ENCODE data around the gene MNT. TPM values are rescaled to one million over a fixed set of nuclear protein-coding genes. Genes with fewer than 3 reads are reported as not detected.

The MNT gene
- total and polyA plus RNA-seq, 2 donors, result 2.4 to 9.8 TPM

DNA sequence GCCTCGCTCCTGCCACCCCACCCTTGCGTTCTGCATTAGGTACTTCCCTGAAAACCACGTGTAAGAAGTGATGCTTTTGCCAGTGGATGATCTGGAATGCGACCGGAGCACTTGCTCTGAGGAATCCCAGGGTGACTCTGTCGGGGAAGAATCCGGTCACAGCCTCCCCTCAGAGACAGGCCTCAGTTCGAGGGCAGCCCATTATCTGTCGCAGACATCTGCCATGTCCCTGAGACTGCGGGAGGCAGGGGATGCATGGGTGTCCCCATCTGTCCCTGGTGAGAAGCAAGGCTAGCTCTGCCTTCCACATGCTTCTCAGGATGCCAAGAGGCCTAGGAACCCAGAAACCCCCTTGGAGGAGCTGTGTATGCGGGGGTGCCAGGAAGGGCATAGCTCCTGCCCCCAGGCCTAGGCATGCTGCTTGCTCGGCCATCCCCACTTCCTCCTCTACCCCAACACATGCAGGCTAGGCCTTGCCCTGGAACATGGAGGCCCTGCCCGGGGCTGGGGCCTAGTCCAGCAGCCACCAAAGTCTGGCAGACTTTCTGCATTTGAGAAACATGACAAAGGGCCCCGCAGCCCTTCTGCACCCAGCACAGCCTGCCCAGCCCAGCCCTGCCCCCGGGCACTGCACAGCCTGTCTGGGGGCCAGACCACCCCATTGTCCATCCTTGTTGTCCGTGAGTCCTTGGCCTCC, 20.5 kb downstream of the MNT start:
- peaks cover 0 to 3% of the 10 kb centered on the region in 2 donors for H3K4me1 ChIP-seq (ENCODE audit: control insufficient read depth in 2 of 2, insufficient read depth in 2 of 2, low read length in 2 of 2)
- H3K9me3 ChIP-seq (ENCODE audit: control insufficient read depth in 2 of 2, insufficient read depth in 1 of 2, low read length in 1 of 2), result no peaks in the 10 kb centered on the region
- H3K36me3 ChIP-seq (ENCODE audit: control insufficient read depth in 2 of 2, insufficient read depth in 2 of 2, low read length in 1 of 2), result peaks cover 32 to 38% of the 10 kb centered on the region in 2 donors
- no peak overlapping the region for H3K4me3 ChIP-seq (ENCODE audit: low read length in 2 of 2)
- WGBS, result 96% methylated on average over 16 of the region's 16 CpGs
- no peak for DNase-seq (ENCODE audit: low read depth in 6 of 9, low spot score in 9 of 9)
- H3K27me3 ChIP-seq (ENCODE audit: control insufficient read depth in 2 of 2, insufficient read depth in 1 of 2, low read length in 1 of 2), result no peaks in the 10 kb centered on the region
- no peak overlapping the region for H3K27ac ChIP-seq (ENCODE audit: low read depth in 1 of 2, low read length in 1 of 2)

DNA sequence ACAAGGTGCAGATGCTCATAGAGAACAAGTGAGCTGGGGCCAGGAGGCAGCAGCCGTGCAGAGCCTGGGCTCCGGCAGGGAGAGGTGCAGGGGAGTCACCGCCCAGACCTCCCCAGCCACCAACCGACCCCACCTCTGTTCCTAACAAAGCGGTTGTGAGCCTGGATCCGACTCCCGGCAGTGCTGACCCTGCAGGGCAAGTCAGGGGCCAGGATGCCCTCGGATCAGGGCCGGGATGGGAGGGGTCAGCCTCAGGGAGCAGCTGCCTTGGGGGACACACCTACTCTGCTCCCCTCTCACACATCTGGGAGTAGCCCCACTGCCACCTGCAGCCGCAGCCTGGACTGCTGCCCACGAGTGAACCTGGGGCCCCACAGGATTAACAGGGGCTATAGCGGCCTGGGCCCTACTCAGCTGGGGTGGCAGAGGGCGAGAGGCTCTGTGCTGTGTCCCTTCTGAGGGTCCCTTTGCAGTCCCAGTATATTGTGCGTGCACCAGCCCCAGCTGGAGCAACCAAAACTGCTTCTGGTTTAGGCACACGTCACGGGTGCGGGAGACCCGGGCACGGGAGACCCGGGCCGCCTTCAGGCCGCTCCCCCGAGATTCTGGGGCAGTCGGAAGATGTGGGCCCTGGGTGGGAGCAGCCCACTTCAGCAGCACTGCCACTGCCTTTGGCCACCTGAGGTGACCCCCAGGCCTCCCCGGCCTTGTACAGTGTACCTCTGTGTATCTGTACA, 21.2 kb downstream of the MNT start:
- H3K27me3 ChIP-seq (ENCODE audit: control insufficient read depth in 2 of 2, insufficient read depth in 1 of 2, low read length in 1 of 2), result no peaks in the 10 kb centered on the region
- no peak for DNase-seq (ENCODE audit: low read depth in 6 of 9, low spot score in 9 of 9)
- WGBS, result 97% methylated on average over 25 of the region's 25 CpGs
- peaks cover 0 to 3% of the 10 kb centered on the region in 2 donors for H3K4me1 ChIP-seq (ENCODE audit: control insufficient read depth in 2 of 2, insufficient read depth in 2 of 2, low read length in 2 of 2)
- H3K4me3 ChIP-seq (ENCODE audit: low read length in 2 of 2), result no peak overlapping the region
- no peak overlapping the region for H3K27ac ChIP-seq (ENCODE audit: low read depth in 1 of 2, low read length in 1 of 2)
- H3K36me3 ChIP-seq (ENCODE audit: control insufficient read depth in 2 of 2, insufficient read depth in 2 of 2, low read length in 1 of 2), result peaks cover 32 to 38% of the 10 kb centered on the region in 2 donors
- H3K9me3 ChIP-seq (ENCODE audit: control insufficient read depth in 2 of 2, insufficient read depth in 1 of 2, low read length in 1 of 2), result no peaks in the 10 kb centered on the region

DNA sequence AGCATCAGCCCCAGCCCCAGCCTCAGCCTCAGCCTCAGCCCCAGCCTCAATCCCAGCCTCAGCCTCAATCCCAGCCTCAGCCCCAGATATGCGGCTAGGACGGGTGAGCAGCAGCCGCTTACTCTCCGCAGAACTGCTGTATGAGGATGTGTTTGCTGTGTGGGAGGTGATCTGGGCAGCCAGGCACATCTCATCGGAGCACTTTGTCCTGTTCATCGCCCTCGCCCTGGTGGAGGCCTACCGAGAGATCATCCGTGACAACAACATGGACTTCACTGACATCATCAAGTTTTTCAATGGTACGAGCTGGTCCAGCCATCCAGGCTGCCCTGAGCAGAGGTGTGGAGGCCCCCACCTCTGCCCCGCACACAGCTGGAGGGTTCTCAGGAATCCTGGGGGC, 22.0 kb downstream of the MNT start:
- Histone ChIP-seq H3K27ac (ENCODE audit: low read depth in 1 of 2, low read length in 1 of 2) (no peak overlapping the region), H3K4me1 (ENCODE audit: control insufficient read depth in 2 of 2, insufficient read depth in 2 of 2, low read length in 2 of 2) (peaks cover 0 to 3% of the 10 kb centered on the region in 2 donors), H3K27me3 (ENCODE audit: control insufficient read depth in 2 of 2, insufficient read depth in 1 of 2, low read length in 1 of 2) (no peaks in the 10 kb centered on the region), H3K9me3 (ENCODE audit: control insufficient read depth in 2 of 2, insufficient read depth in 1 of 2, low read length in 1 of 2) (no peaks in the 10 kb centered on the region), H3K36me3 (ENCODE audit: control insufficient read depth in 2 of 2, insufficient read depth in 2 of 2, low read length in 1 of 2) (peaks cover 32 to 33% of the 10 kb centered on the region in 2 donors), H3K4me3 (ENCODE audit: low read length in 2 of 2) (no peak overlapping the region)
- DNase-seq (ENCODE audit: low read depth in 6 of 9, low spot score in 9 of 9), result no peak
- WGBS, result 97% methylated on average over 11 of the region's 11 CpGs

DNA sequence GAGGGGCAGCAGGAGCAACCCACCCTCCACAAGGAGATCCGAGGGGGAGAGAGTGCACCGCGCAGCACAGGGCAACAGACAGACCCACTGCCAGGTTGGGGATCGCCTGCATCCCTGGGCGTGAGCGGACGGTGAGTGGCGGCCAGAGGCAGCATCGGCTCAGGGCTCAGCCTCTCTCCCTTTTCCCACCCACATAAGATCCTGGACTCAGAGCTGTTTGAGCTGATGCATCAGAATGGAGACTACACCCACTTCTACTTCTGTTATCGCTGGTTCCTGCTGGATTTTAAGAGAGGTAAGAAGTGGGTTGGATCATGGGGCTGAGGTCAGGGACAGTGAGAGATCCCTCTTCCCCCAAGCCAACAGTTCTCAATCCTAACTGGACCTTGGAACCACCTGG, 23.2 kb downstream of the MNT start:
- peaks cover 32 to 42% of the 10 kb centered on the region in 2 donors for H3K36me3 ChIP-seq (ENCODE audit: control insufficient read depth in 2 of 2, insufficient read depth in 2 of 2, low read length in 1 of 2)
- H3K4me3 ChIP-seq (ENCODE audit: low read length in 2 of 2), result no peak overlapping the region
- H3K4me1 ChIP-seq (ENCODE audit: control insufficient read depth in 2 of 2, insufficient read depth in 2 of 2, low read length in 2 of 2), result peaks cover 0 to under 1% of the 10 kb centered on the region in 2 donors
- no peak overlapping the region for H3K27ac ChIP-seq (ENCODE audit: low read depth in 1 of 2, low read length in 1 of 2)
- 96% methylated on average over 10 of the region's 10 CpGs for WGBS
- no peaks in the 10 kb centered on the region for H3K27me3 ChIP-seq (ENCODE audit: control insufficient read depth in 2 of 2, insufficient read depth in 1 of 2, low read length in 1 of 2)
- H3K9me3 ChIP-seq (ENCODE audit: control insufficient read depth in 2 of 2, insufficient read depth in 1 of 2, low read length in 1 of 2), result no peaks in the 10 kb centered on the region
- DNase-seq (ENCODE audit: low read depth in 6 of 9, low spot score in 9 of 9), result no peak

DNA sequence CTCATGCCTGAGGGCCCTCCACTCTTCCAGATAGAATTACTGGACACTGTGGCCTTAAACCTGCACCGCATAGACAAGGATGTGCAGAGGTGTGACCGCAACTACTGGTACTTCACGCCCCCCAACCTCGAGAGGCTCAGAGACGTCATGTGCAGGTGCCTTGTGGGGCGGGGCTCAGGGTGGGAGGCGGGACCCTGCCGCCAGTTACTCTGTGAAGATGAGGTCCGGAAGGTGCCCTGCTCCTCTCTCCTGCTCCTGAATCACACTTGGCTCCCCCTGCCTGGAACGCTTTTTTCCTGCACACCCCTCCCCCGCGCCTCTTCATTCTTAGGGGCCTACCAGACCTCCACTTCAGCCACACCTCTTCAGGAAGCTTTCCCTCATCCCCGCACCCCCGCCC, 24.8 kb downstream of the MNT start:
- 97% methylated on average over 14 of the region's 14 CpGs for WGBS
- no peak for DNase-seq (ENCODE audit: low read depth in 6 of 9, low spot score in 9 of 9)

DNA sequence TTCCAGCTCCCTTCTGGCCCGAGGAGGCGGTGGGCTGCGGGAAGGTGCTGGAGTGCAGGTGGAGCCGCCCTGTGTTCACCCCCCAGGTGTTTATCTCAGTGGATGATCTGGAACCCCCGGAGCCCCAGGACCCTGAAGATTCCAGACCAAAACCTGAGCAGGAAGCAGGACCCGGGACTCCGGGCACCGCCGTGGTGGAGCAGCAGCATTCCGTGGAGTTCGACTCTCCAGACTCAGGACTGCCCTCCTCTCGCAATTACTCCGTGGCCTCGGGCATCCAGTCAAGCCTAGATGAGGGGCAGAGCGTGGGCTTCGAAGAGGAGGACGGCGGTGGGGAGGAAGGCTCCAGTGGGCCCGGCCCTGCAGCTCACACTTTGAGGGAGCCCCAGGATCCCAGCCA, 25.5 kb downstream of the MNT start:
- 98% methylated on average over 19 of the region's 19 CpGs for WGBS
- H3K36me3 ChIP-seq (ENCODE audit: control insufficient read depth in 2 of 2, insufficient read depth in 2 of 2, low read length in 1 of 2), result peaks cover 40 to 46% of the 10 kb centered on the region in 2 donors
- H3K4me1 ChIP-seq (ENCODE audit: control insufficient read depth in 2 of 2, insufficient read depth in 2 of 2, low read length in 2 of 2), result no peaks in the 10 kb centered on the region
- DNase-seq (ENCODE audit: low read depth in 6 of 9, low spot score in 9 of 9), result no peak
- H3K27ac ChIP-seq (ENCODE audit: low read depth in 1 of 2, low read length in 1 of 2), result no peak overlapping the region
- no peaks in the 10 kb centered on the region for H3K27me3 ChIP-seq (ENCODE audit: control insufficient read depth in 2 of 2, insufficient read depth in 1 of 2, low read length in 1 of 2)
- no peaks in the 10 kb centered on the region for H3K9me3 ChIP-seq (ENCODE audit: control insufficient read depth in 2 of 2, insufficient read depth in 1 of 2, low read length in 1 of 2)
- no peak overlapping the region for H3K4me3 ChIP-seq (ENCODE audit: low read length in 2 of 2)

More for the DNA sequence above, 24.8 kb downstream of the MNT start:
- Histone ChIP-seq H3K9me3 (ENCODE audit: control insufficient read depth in 2 of 2, insufficient read depth in 1 of 2, low read length in 1 of 2) (no peaks in the 10 kb centered on the region), H3K27ac (ENCODE audit: low read depth in 1 of 2, low read length in 1 of 2) (no peak overlapping the region), H3K27me3 (ENCODE audit: control insufficient read depth in 2 of 2, insufficient read depth in 1 of 2, low read length in 1 of 2) (no peaks in the 10 kb centered on the region), H3K4me3 (ENCODE audit: low read length in 2 of 2) (no peak overlapping the region), H3K36me3 (ENCODE audit: control insufficient read depth in 2 of 2, insufficient read depth in 2 of 2, low read length in 1 of 2) (peaks cover 39 to 46% of the 10 kb centered on the region in 2 donors), H3K4me1 (ENCODE audit: control insufficient read depth in 2 of 2, insufficient read depth in 2 of 2, low read length in 2 of 2) (no peaks in the 10 kb centered on the region)

DNA sequence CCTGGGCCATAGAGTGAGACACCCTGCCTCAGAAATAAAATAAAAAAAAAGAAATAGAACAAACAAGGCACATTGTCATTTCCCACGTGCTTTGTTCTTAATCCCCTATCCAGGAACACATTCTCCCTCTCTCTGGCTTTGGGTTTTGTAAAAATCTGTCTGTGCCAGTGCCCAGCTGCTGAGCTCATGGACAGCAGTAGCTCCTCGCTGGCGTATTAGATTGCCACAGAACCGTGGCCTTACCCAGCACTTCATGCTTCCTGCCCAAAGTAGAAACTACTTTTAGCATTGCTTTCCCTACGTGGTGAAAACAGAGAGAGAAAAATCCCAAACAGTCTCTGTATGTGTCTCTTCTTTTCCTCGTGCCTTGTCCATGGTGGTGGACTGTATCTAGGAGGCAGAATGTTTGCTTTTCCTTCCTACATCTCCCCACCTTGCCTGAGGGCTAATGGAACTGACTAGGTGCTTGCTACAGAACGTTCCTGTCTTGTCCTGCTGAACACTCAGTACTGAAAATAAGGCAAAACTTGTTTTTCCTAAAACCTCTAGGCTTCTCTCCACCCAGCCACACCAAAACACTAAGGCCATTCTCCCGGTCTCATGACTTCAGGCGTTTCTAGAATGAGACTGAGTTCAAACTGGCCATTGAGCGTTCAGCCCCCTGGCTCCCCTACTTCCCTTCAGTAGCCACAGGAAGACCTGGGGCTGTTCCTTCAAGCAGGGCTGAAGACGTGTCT, 26.1 kb downstream of the MNT start:
- 95% methylated on average over 11 of the region's 11 CpGs for WGBS
- Histone ChIP-seq H3K9me3 (ENCODE audit: control insufficient read depth in 2 of 2, insufficient read depth in 1 of 2, low read length in 1 of 2) (no peaks in the 10 kb centered on the region), H3K4me3 (ENCODE audit: low read length in 2 of 2) (no peak overlapping the region), H3K27ac (ENCODE audit: low read depth in 1 of 2, low read length in 1 of 2) (no peak overlapping the region), H3K36me3 (ENCODE audit: control insufficient read depth in 2 of 2, insufficient read depth in 2 of 2, low read length in 1 of 2) (peaks cover 38 to 50% of the 10 kb centered on the region in 2 donors), H3K27me3 (ENCODE audit: control insufficient read depth in 2 of 2, insufficient read depth in 1 of 2, low read length in 1 of 2) (no peaks in the 10 kb centered on the region), H3K4me1 (ENCODE audit: control insufficient read depth in 2 of 2, insufficient read depth in 2 of 2, low read length in 2 of 2) (no peaks in the 10 kb centered on the region)
- no peak for DNase-seq (ENCODE audit: low read depth in 6 of 9, low spot score in 9 of 9)

DNA sequence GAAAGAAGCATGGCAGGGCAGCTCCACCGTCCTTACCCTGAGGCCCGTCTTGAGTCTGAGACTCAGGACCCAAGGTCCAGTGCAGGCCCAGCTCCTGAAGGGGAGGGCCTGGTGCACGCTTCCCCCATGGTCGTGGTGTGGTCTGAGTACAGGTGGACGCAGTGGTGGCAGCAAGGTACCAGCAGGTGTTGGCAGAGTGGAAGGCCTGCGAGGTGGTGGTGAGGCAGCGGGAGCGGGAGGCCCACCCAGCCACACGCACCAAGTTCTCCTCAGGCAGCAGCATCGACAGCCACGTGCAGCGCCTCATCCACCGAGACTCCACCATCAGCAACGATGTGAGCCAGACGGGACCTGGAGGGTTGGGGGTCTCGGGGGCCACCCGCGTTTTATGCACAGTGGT, 27.7 kb downstream of the MNT start:
- H3K9me3 ChIP-seq (ENCODE audit: control insufficient read depth in 2 of 2, insufficient read depth in 1 of 2, low read length in 1 of 2), result no peaks in the 10 kb centered on the region
- peaks cover 26 to 43% of the 10 kb centered on the region in 2 donors for H3K36me3 ChIP-seq (ENCODE audit: control insufficient read depth in 2 of 2, insufficient read depth in 2 of 2, low read length in 1 of 2)
- no peak overlapping the region for H3K27ac ChIP-seq (ENCODE audit: low read depth in 1 of 2, low read length in 1 of 2)
- no peaks in the 10 kb centered on the region for H3K4me1 ChIP-seq (ENCODE audit: control insufficient read depth in 2 of 2, insufficient read depth in 2 of 2, low read length in 2 of 2)
- H3K27me3 ChIP-seq (ENCODE audit: control insufficient read depth in 2 of 2, insufficient read depth in 1 of 2, low read length in 1 of 2), result no peaks in the 10 kb centered on the region
- 98% methylated on average over 18 of the region's 18 CpGs for WGBS
- H3K4me3 ChIP-seq (ENCODE audit: low read length in 2 of 2), result no peak overlapping the region
- DNase-seq (ENCODE audit: low read depth in 6 of 9, low spot score in 9 of 9), result no peak

DNA sequence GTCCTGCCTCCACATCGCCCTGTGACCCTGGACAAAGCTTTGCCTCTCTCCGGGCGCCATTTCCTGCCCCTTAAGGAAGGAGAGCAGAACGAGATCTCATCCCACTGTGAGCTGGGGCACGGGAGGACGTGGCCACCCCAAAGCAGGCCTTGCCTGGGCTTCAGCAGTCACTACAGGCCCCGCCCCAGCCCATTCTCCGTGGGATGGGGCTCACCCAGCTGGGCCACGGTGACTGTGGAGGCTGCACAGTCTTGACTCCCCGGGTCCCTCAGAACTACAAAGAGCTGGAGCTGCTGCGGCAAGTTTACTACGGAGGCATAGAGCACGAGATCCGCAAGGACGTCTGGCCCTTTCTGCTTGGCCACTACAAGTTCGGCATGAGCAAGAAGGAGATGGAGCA, 28.2 kb downstream of the MNT start:
- no peak for DNase-seq (ENCODE audit: low read depth in 6 of 9, low spot score in 9 of 9)
- Histone ChIP-seq H3K36me3 (ENCODE audit: control insufficient read depth in 2 of 2, insufficient read depth in 2 of 2, low read length in 1 of 2) (peaks cover 22 to 39% of the 10 kb centered on the region in 2 donors), H3K9me3 (ENCODE audit: control insufficient read depth in 2 of 2, insufficient read depth in 1 of 2, low read length in 1 of 2) (no peaks in the 10 kb centered on the region), H3K27me3 (ENCODE audit: control insufficient read depth in 2 of 2, insufficient read depth in 1 of 2, low read length in 1 of 2) (no peaks in the 10 kb centered on the region), H3K4me1 (ENCODE audit: control insufficient read depth in 2 of 2, insufficient read depth in 2 of 2, low read length in 2 of 2) (no peaks in the 10 kb centered on the region), H3K4me3 (ENCODE audit: low read length in 2 of 2) (no peak overlapping the region), H3K27ac (ENCODE audit: low read depth in 1 of 2, low read length in 1 of 2) (no peak overlapping the region)
- WGBS, result 92% methylated on average over 16 of the region's 16 CpGs

Measured in thymus (tissue), 11 donors.